Spleen (tissue), 11 donors: ENCODE results near the gene MCCC1. TPM values are rescaled to one million over a fixed set of nuclear protein-coding genes. Genes with fewer than 3 reads are reported as not detected.

Experiments
- DNase-seq: peaks from one replicate; pipeline ENCODE4 v3.0.0-alpha.2; 2020
- H3K27ac ChIP-seq, 8 donors: fragments of 200-600 bp; sonication (generic) in 7 of 8; 1 replicate in 4 of 8; 2 replicates in 4 of 8; pipeline versions ENCODE4 v1.5.0 to v1.8.0; 2016 to 2021; ENCODE audit warnings: inconsistent platforms in 4 of 8, mild to moderate bottlenecking in 4 of 8, moderate library complexity in 1 of 8
- H3K27me3 ChIP-seq, 7 donors: fragments of 200-600 bp; sonication (generic) in 6 of 7; replicated peaks in 1 of 7; 1 replicate in 4 of 7; 2 replicates in 3 of 7; pipeline versions ENCODE4 v1.5.0 to v1.8.0; 2016 to 2021; ENCODE audit warnings: inconsistent platforms in 3 of 7, mild to moderate bottlenecking in 1 of 7
- H3K36me3 ChIP-seq, 6 donors: fragments of 200-600 bp; sonication (generic) in 5 of 6; 1 replicate in 4 of 6; 2 replicates in 2 of 6; pipeline versions ENCODE4 v1.5.0 to v1.8.0; 2016 to 2021; ENCODE audit warnings: inconsistent platforms in 2 of 6
- H3K4me1 ChIP-seq, 6 donors: fragments of 200-600 bp; sonication (generic) in 5 of 6; 1 replicate in 3 of 6; 2 replicates in 3 of 6; pipeline versions ENCODE4 v1.5.0 to v1.8.0; 2016 to 2021; ENCODE audit warnings: inconsistent platforms in 3 of 6
- H3K4me3 ChIP-seq, 8 donors: fragments of 200-600 bp; sonication (generic) in 7 of 8; 1 replicate in 4 of 8; 2 replicates in 4 of 8; pipeline versions ENCODE4 v1.5.0 to v1.8.0; 2016 to 2021; ENCODE audit warnings: inconsistent platforms in 4 of 8, mild to moderate bottlenecking in 4 of 8, moderate library complexity in 2 of 8
- H3K9me3 ChIP-seq, 8 donors: fragments of 200-600 bp; sonication (generic) in 7 of 8; 1 replicate in 4 of 8; 2 replicates in 4 of 8; pipeline versions ENCODE4 v1.5.0 to v1.8.0; 2016 to 2021; ENCODE audit warnings: inconsistent platforms in 4 of 8
- CTCF ChIP-seq, 11 experiments: fragments of 200-600 bp in 7 of 11; fragments of 450-650 bp in 4 of 11; sonication (generic) in 4 of 11; IDR thresholded peaks in 8 of 11; conservative IDR thresholded peaks in 3 of 11; 1 replicate in 7 of 11; 2 replicates in 4 of 11; pipeline versions ENCODE4 v1.4.0 to v1.8.0; 2016 to 2021; ENCODE audit warnings: antibody characterized with exemption in 11 of 11, inconsistent platforms in 4 of 11, mild to moderate bottlenecking in 1 of 11
- POLR2A ChIP-seq, 3 donors: fragments of 450-650 bp; IDR thresholded peaks; one replicate each; pipeline ENCODE4 v1.5.1; 2017; ENCODE audit warnings: antibody characterized with exemption in 3 of 3, mild to moderate bottlenecking in 1 of 3
- POLR2AphosphoS5 ChIP-seq, 3 donors: sonication (generic); formaldehyde crosslinking; IDR thresholded peaks; one replicate each; pipeline ENCODE4 v1.5.1; 2017; ENCODE audit warnings: antibody characterized with exemption in 3 of 3
- WGBS, 5 donors: extraction: QIAGEN DNeasy Blood & Tissue Kit in 3 of 5; methylation state at CpG; one replicate each; pipeline versions ENCODE4 v1.1.5 to v1.1.7; 2013 to 2018; 5-methylcytosine and 5-hydroxymethylcytosine counted together
- intact Hi-C: fragments of 100-400 bp; cut with DNase I; formaldehyde crosslinking; loops from one replicate; pipeline ENCODE4 v1.15.0; 2023; ENCODE audit warnings: low total_unique reads
- polyA plus RNA-seq, 3 donors: library from polyadenylated mRNA; stranded (reverse); fragments of 200-250 nt; gene quantifications; one replicate each; pipeline ENCODE4 v1.2.1, GENCODE V29; 2013
- total RNA-seq, 7 donors: library from RNA; depleted of rRNA in 3 of 7; stranded (reverse); fragments of >200 nt in 3 of 7; fragmentation: NEBNext Ultra II Directional in 4 of 7; extraction: Animal tissue kit (Norgen Biotek cat#: 25700) in 4 of 7; gene quantifications; one replicate each; pipeline versions ENCODE4 v1.1.0 to v1.2.1, GENCODE V29; 2016 to 2021
- donor health status: healthy with polysubstance abuse.
- donor health status: DM: no; HTN: no; CAD: no; lungs with moderate emphysema.
- donor health status: DM: no; HTN: no; CAD: no.
- donor health status: Bipolar disorder and iron deficiency.
- donor health status: healthy.
- donor health status: DM: no; HTN: no; CAD: no.
- donor health status: DM: yes; HTN: yes; CAD: no.

The MCCC1 gene
- total and polyA plus RNA-seq, 10 donors: 18.6 to 96.1 (median 28.7) TPM

- peak; percentile 50 for DNase-seq
- H3K27ac ChIP-seq: no peak overlapping the region
- WGBS, 5 donors: 81 to 91% (median 86%) methylated on average over 9 of the region's 9 CpGs
- peaks cover 0 to 100% (median 70%) of the 10 kb centered on the region in 6 donors for H3K36me3 ChIP-seq
- no peaks in the 10 kb centered on the region for H3K4me1 ChIP-seq
- H3K4me3 ChIP-seq: no peak overlapping the region
- TF ChIP-seq POLR2A (IDR thresholded peaks at IDR 0.05) (no peak), CTCF (IDR thresholded peaks at IDR 0.05 in 8 of 11, conservative IDR thresholded peaks at IDR 0.05 in 3 of 11) (peak in 5 of 11 experiments; percentile 27 to 49 (median 30)), POLR2AphosphoS5 (IDR thresholded peaks at IDR 0.05) (no peak)
- H3K9me3 ChIP-seq: no peaks in the 10 kb centered on the region
- intact Hi-C loops: no loop called here
- no peaks in the 10 kb centered on the region for H3K27me3 ChIP-seq
Measured at GRCh38 chr3:183085634-183086390, 13.5 kb downstream of the MCCC1 start.

GRCh38 chr3:183082355-183082915 lies 16.9 kb downstream of the MCCC1 start:
- no peaks in the 10 kb centered on the region for H3K4me1 ChIP-seq
- 94 to 98% (median 96%) methylated on average over 9 of the region's 9 CpGs for WGBS, 5 donors
- H3K36me3 ChIP-seq: peaks cover 0 to 97% (median 59%) of the 10 kb centered on the region in 6 donors
- H3K9me3 ChIP-seq: peaks cover 0 to 12% (median 0%) of the 10 kb centered on the region in 8 donors
- TF ChIP-seq POLR2AphosphoS5 (IDR thresholded peaks at IDR 0.05): no peak
- no peak for TF ChIP-seq CTCF (IDR thresholded peaks at IDR 0.05 in 8 of 11, conservative IDR thresholded peaks at IDR 0.05 in 3 of 11)
- TF ChIP-seq POLR2A (IDR thresholded peaks at IDR 0.05): no peak
- no peak for DNase-seq
- intact Hi-C loops: no loop called here
- no peaks in the 10 kb centered on the region for H3K27me3 ChIP-seq
- no peak overlapping the region for H3K27ac ChIP-seq
- H3K4me3 ChIP-seq: no peak overlapping the region

GRCh38 chr3:183081459-183082183 lies 17.7 kb downstream of the MCCC1 start:
- Histone ChIP-seq H3K9me3 (peaks cover 0 to 12% (median 0%) of the 10 kb centered on the region in 8 donors), H3K27me3 (no peaks in the 10 kb centered on the region), H3K27ac (no peak overlapping the region), H3K36me3 (peaks cover 0 to 88% (median 55%) of the 10 kb centered on the region in 6 donors), H3K4me1 (no peaks in the 10 kb centered on the region), H3K4me3 (no peak overlapping the region)
- DNase-seq: no peak
- TF ChIP-seq CTCF (IDR thresholded peaks at IDR 0.05 in 8 of 11, conservative IDR thresholded peaks at IDR 0.05 in 3 of 11) (no peak), POLR2AphosphoS5 (IDR thresholded peaks at IDR 0.05) (no peak), POLR2A (IDR thresholded peaks at IDR 0.05) (no peak)
- intact Hi-C loops: no loop called here
- 92 to 97% (median 94%) methylated on average over 6 of the region's 6 CpGs for WGBS, 5 donors

GRCh38 chr3:183080628-183081027 lies 18.7 kb downstream of the MCCC1 start:
- WGBS, 5 donors: 97 to 100% (median 97%) methylated on average over 3 of the region's 3 CpGs
- peaks cover 0 to 87% (median 47%) of the 10 kb centered on the region in 6 donors for H3K36me3 ChIP-seq
- TF ChIP-seq CTCF (IDR thresholded peaks at IDR 0.05 in 8 of 11, conservative IDR thresholded peaks at IDR 0.05 in 3 of 11) (no peak), POLR2A (IDR thresholded peaks at IDR 0.05) (no peak)
- H3K27ac ChIP-seq: no peak overlapping the region
- H3K4me1 ChIP-seq: no peaks in the 10 kb centered on the region
- peaks cover 0 to 12% (median under 1%) of the 10 kb centered on the region in 8 donors for H3K9me3 ChIP-seq
- intact Hi-C loops: no loop called here
- no peak for DNase-seq
- H3K4me3 ChIP-seq: no peak overlapping the region
- H3K27me3 ChIP-seq: no peaks in the 10 kb centered on the region
